NT2/D1 (cell line): ENCODE measurements around the gene DHX32.
"Not testable (repeated sequence)": the region's sequence is repeated elsewhere in the genome, so short reads cannot be mapped to it uniquely, and the experiment has no call there.

Experiments
- SUZ12 ChIP-seq: IDR thresholded peaks from 2 replicates; pipeline ENCODE4 v1.6.1; 2011; ENCODE audit not compliant: insufficient read length, insufficient read depth; ENCODE audit errors: extremely low read depth
- YY1 ChIP-seq: IDR thresholded peaks from 2 replicates; pipeline ENCODE4 v1.6.1; 2011; ENCODE audit not compliant: insufficient read length, insufficient read depth
- ZNF274 ChIP-seq: IDR thresholded peaks from 2 replicates; pipeline ENCODE4 v1.6.1; 2011; ENCODE audit warnings: mild to moderate bottlenecking, low read depth, low read length

- TF ChIP-seq YY1, ZNF274, SUZ12: not testable (repeated sequence)
Observed at GRCh38 chr10:125895130-125896087, 14.3 kb upstream of the DHX32 start.
